Germinal center (tissue), 1 donor: Measurements from ENCODE around the gene CDCP1.
"Not testable (repeated sequence)": the region's sequence is repeated elsewhere in the genome, so short reads cannot be mapped to it uniquely, and the experiment has no call there.

Source experiments
- DNase-seq: peaks from one replicate; pipeline ENCODE4 v3.0.0; 2012; ENCODE audit warnings: mixed read lengths, low spot score

Gene CDCP1

GRCh38 chr3:45171283-45171682, 25.1 kb upstream of the CDCP1 start:
- no peak for DNase-seq

GRCh38 chr3:45170096-45170495, 23.9 kb upstream of the CDCP1 start:
- no peak for DNase-seq

- no peak for DNase-seq
Measured at GRCh38 chr3:45169125-45169904, 23.1 kb upstream of the CDCP1 start.

- no peak for DNase-seq
Measured at GRCh38 chr3:45168451-45168850, 22.3 kb upstream of the CDCP1 start.

- no peak for DNase-seq
Measured at GRCh38 chr3:45167011-45167911, 21.1 kb upstream of the CDCP1 start.

GRCh38 chr3:45166321-45166879, 20.2 kb upstream of the CDCP1 start:
- no peak for DNase-seq

- DNase-seq, result no peak
Measured at GRCh38 chr3:45165497-45166283, 19.5 kb upstream of the CDCP1 start.

- DNase-seq, result no peak
Measured at GRCh38 chr3:45164056-45164455, 17.9 kb upstream of the CDCP1 start.

- DNase-seq, result no peak
Measured at GRCh38 chr3:45163481-45163880, 17.3 kb upstream of the CDCP1 start.

GRCh38 chr3:45154641-45155147, 8.5 kb upstream of the CDCP1 start:
- DNase-seq, result no peak

GRCh38 chr3:45153658-45154437, 7.7 kb upstream of the CDCP1 start:
- no peak for DNase-seq

- DNase-seq, result no peak
Measured at GRCh38 chr3:45152307-45152706, 6.1 kb upstream of the CDCP1 start.

GRCh38 chr3:45151100-45151499, 4.9 kb upstream of the CDCP1 start:
- no peak for DNase-seq

GRCh38 chr3:45148921-45149320, 2.7 kb upstream of the CDCP1 start:
- DNase-seq, result no peak

GRCh38 chr3:45145223-45145622, 955 bp downstream of the CDCP1 start:
- no peak for DNase-seq

GRCh38 chr3:45143673-45144671, 2.2 kb downstream of the CDCP1 start:
- no peak for DNase-seq

GRCh38 chr3:45140770-45141155, 5.4 kb downstream of the CDCP1 start:
- DNase-seq, result not testable (repeated sequence)

- no peak for DNase-seq
Measured at GRCh38 chr3:45140141-45140769, 5.9 kb downstream of the CDCP1 start.
